Adipocyte (in vitro differentiated cells): ENCODE data around the gene RPS16.

Experiments
- DNase-seq: peaks from one replicate; pipeline ENCODE4 v3.0.0-alpha.2; 2015; ENCODE audit warnings: low read depth
- H3K27me3 ChIP-seq: replicated peaks from 2 replicates; pipeline ENCODE4 v1.7.0; 2013; ENCODE audit warnings: mild to moderate bottlenecking, low read length, moderate library complexity; ENCODE audit not compliant: control insufficient read depth, insufficient read depth
- H3K36me3 ChIP-seq: 2 replicates; pipeline ENCODE4 v1.7.0; 2013; ENCODE audit warnings: low read length, mild to moderate bottlenecking, moderate library complexity; ENCODE audit not compliant: control insufficient read depth, insufficient read depth, severe bottlenecking
- H3K4me1 ChIP-seq: 2 replicates; pipeline ENCODE4 v1.7.0; 2013; ENCODE audit warnings: mild to moderate bottlenecking, low read length, moderate library complexity; ENCODE audit not compliant: control insufficient read depth, insufficient read depth
- H3K4me3 ChIP-seq: 2 replicates; pipeline ENCODE4 v1.7.0; 2013; ENCODE audit warnings: mild to moderate bottlenecking, low read length, moderate library complexity
- H3K9ac ChIP-seq: 2 replicates; pipeline ENCODE4 v1.7.0; 2013; ENCODE audit warnings: mild to moderate bottlenecking, low read length, moderate library complexity
- H3K9me3 ChIP-seq: 2 replicates; pipeline ENCODE4 v1.7.0; 2013; ENCODE audit warnings: mild to moderate bottlenecking, low read length, moderate library complexity; ENCODE audit not compliant: control insufficient read depth

RPS16 gene

DNA sequence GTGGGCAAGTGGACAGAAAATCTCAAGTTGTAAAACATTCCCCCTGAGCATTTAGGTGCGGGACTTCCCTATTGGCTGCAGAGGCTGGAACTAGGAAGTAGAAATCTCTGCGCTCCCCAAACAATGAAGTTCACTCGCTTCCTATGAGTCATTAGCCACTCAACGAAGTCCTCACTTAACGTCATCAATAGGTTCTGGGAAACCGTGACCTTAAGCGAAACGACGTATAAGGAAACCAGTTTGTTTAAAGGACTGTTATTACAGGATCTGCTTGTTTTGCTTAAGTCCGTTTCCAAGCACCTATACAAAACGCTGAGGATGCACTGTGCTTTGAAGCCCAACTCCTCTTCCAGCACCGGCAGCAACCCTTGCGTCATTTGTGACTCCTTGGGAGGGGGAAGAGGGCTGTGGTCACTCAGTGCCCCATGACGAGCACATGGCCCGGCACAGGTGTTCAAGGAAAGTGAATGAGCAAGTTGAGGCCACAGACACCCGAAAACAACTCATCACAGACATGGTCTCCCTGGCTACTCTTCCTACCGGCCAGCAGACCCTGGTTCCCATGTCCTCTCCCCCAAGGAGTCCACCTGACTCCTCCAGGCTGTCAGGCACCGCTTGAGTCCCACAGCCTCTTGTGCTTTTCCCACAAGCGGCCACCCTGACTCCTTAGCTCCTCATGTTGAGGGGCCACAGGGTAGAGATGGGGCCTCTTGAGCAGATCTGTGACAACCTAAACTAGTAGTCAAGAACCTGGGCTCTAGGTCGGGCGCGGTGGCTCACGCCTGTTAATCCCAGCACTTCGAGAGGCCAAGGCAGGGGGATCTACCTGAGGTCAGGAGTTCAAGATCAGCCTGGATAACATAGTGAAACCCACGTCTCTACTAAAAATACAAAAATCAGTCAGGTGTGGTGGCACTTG is 4.8 kb downstream of the RPS16 start:
- Histone ChIP-seq H3K4me1 (peaks cover 26% of the 10 kb centered on the region), H3K4me3 (no peak overlapping the region), H3K27me3 (no peaks in the 10 kb centered on the region), H3K9me3 (no peaks in the 10 kb centered on the region), H3K36me3 (peaks cover 31% of the 10 kb centered on the region), H3K9ac (no peak overlapping the region)
- no peak for DNase-seq

DNA sequence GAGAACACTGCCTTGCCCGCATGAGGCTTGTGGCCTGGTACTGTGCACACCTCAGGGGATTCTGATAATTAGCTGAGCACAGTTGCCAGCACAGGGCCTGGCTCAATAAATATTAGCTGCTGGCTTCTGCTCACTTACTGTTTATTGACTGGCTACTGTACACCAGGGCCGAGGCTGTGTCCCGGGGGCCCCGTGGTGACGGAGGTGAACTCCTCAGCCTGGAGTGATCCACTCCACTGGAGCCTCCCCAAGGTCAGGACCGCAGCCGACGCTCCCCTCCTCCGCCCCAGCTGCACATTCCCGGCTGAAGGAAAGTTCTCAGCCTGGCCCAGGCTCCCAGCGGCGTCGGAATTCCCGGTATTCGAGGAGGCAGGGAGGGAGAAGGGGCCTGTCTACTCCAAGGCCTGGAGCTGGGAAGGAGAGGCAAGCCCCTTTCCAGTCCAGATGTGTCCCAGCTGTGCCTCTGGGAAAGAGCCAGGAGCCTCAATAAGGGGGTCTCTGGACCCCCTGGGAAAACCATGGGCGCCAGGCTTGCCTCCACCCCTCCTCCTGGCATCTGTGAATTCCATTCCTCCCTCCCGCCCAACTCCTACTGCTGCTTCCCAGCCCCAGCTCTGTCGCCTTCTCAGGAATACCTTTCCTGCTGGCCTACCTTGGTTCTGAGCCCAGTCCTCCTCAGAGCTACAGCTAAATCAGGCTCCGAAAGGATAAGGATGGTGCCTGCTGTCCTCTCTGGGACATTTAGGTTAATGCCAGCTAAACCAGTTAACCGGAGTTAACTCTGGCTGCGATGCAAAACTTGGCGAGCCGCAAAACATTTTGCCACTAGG is 7.3 kb downstream of the RPS16 start:
- H3K4me3 ChIP-seq = peak overlapping the region; percentile 42
- H3K9ac ChIP-seq = peak overlapping the region; percentile 66
- peak; percentile 90 for DNase-seq
- peaks cover 31% of the 10 kb centered on the region for H3K36me3 ChIP-seq
- peaks cover 14% of the 10 kb centered on the region for H3K4me1 ChIP-seq
- H3K9me3 ChIP-seq = no peaks in the 10 kb centered on the region
- no peaks in the 10 kb centered on the region for H3K27me3 ChIP-seq

DNA sequence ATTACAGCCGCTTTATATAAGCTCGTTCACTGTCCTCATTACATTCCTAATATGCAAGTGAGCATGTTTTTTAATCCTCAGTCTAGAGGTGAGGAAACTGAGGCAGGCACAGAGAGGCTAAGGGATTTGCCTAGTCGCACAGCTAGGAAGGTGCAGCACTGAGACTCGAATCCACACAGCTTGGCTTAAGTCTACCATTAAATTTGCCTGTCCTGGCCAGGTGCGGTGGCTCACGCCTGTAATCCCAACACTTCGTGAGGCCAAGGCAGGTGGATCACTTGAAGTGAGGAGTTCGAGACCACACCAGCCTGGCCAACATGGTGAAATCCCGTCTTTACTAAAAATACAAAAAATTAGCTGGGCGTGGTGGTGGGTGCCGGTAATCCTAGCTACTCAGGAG is 8.0 kb downstream of the RPS16 start:
- no peaks in the 10 kb centered on the region for H3K9me3 ChIP-seq
- no peak overlapping the region for H3K4me3 ChIP-seq
- H3K4me1 ChIP-seq = peaks cover 14% of the 10 kb centered on the region
- H3K27me3 ChIP-seq = no peaks in the 10 kb centered on the region
- no peak for DNase-seq
- peaks cover 27% of the 10 kb centered on the region for H3K36me3 ChIP-seq
- no peak overlapping the region for H3K9ac ChIP-seq

DNA sequence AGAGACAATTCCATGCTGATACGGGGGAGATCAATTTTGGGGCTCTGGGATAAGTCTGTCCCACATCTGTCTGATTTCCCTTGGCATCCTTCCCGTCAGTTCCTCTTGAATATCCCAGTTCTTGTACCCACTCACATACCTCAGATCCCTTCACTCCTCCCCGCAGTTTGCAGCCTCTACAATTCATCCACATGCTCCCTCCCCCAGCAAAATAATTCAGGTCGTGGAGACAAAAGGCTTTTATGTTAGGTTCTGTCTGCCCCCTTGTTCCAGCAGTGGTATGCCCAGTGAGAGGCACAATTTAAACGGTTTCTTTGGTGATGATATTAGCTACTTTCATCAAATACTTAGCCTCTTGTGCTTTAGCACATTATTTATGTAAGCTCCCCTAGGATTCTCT is 9.6 kb downstream of the RPS16 start:
- peaks cover 23% of the 10 kb centered on the region for H3K36me3 ChIP-seq
- no peak for DNase-seq
- no peaks in the 10 kb centered on the region for H3K9me3 ChIP-seq
- no peak overlapping the region for H3K9ac ChIP-seq
- peaks cover 14% of the 10 kb centered on the region for H3K4me1 ChIP-seq
- H3K4me3 ChIP-seq = no peak overlapping the region
- H3K27me3 ChIP-seq = no peaks in the 10 kb centered on the region

DNA sequence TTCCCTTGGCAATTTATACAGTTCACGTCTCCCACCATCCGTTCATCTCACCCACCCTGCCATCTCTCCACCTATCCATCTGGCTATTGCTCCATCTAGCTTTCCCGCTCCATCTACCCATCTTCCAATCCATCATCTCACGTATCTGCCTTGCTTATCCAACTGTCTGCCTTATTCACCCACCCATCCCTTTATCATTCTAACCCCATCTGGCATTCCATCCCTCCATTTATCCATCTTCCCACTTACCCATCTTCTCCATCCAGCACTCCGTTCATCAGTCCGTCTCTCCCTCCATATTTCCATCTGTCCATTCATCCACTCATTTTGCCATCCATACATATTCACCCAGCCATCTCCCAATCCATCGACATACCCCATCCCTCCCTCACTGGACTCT is 10.0 kb downstream of the RPS16 start:
- H3K27me3 ChIP-seq = no peaks in the 10 kb centered on the region
- H3K9me3 ChIP-seq = no peaks in the 10 kb centered on the region
- peaks cover 23% of the 10 kb centered on the region for H3K36me3 ChIP-seq
- no peak for DNase-seq
- H3K9ac ChIP-seq = no peak overlapping the region
- H3K4me3 ChIP-seq = no peak overlapping the region
- H3K4me1 ChIP-seq = peaks cover 14% of the 10 kb centered on the region

- Histone ChIP-seq H3K36me3 (peaks cover 30% of the 10 kb centered on the region), H3K9me3 (no peaks in the 10 kb centered on the region), H3K4me3 (no peak overlapping the region), H3K27me3 (no peaks in the 10 kb centered on the region), H3K4me1 (peaks cover 14% of the 10 kb centered on the region), H3K9ac (no peak overlapping the region)
- DNase-seq = no peak
Measured at GRCh38 chr19:39424934-39425333, 10.8 kb downstream of the RPS16 start.

DNA sequence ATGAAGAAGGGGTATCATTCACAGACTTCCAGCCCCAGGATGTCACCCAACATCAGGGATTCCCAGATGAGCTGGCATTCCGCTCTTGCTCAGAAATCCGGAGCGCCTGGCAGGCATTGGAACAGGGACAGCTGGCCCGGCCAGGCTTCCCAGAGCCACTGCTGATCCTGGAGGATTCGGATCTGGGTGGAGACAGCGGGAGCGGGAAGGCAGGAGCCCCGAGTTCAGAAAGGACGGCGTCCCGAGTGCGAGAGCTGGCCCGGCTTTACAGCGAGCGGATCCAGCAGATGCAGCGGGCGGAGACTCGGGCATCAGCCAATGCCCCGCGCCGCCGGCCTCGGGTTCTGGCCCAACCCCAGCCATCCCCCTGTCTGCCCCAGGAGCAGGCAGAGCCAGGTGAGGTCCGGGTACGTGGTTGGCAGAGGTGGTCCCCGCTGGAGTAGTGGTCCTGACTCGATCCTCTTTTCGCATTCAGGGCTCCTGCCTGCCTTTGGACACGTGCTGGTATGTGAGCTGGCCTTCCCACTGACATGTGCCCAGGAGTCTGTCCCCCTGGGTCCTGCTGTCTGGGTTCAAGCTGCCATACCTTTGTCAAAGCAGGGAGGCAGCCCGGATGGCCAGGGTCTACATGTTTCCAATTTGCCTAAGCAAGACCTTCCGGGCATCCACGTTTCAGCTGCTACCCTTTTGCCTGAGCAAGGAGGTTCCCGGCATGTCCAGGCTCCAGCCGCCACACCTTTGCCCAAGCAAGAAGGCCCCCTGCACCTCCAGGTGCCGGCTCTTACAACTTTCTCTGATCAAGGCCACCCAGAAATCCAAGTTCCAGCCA is 12.3 kb downstream of the RPS16 start:
- peaks cover 38% of the 10 kb centered on the region for H3K36me3 ChIP-seq
- no peak for DNase-seq
- no peaks in the 10 kb centered on the region for H3K27me3 ChIP-seq
- no peaks in the 10 kb centered on the region for H3K9me3 ChIP-seq
- no peak overlapping the region for H3K9ac ChIP-seq
- peaks cover 7% of the 10 kb centered on the region for H3K4me1 ChIP-seq
- H3K4me3 ChIP-seq = no peak overlapping the region

DNA sequence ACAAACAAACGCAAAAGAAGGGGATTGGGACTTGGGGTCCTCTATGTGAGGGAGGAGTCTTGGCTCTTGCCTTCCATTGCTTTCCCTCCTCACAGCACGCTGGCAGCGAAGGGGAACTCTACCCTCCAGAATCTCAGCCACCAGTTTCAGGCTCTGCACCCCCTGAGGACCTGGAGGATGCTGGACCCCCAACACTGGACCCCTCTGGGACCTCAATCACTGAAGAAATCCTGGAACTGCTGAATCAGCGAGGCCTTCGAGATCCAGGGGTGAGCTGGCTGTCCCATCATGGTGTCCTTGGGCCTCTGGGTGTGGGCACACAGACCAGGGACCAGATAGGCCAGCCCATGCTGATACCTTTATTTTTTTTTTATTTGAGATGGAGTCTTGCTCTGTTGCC is 13.7 kb downstream of the RPS16 start:
- no peaks in the 10 kb centered on the region for H3K27me3 ChIP-seq
- no peaks in the 10 kb centered on the region for H3K9me3 ChIP-seq
- H3K9ac ChIP-seq = no peak overlapping the region
- H3K36me3 ChIP-seq = peaks cover 39% of the 10 kb centered on the region
- no peak for DNase-seq
- no peak overlapping the region for H3K4me3 ChIP-seq
- no peaks in the 10 kb centered on the region for H3K4me1 ChIP-seq

DNA sequence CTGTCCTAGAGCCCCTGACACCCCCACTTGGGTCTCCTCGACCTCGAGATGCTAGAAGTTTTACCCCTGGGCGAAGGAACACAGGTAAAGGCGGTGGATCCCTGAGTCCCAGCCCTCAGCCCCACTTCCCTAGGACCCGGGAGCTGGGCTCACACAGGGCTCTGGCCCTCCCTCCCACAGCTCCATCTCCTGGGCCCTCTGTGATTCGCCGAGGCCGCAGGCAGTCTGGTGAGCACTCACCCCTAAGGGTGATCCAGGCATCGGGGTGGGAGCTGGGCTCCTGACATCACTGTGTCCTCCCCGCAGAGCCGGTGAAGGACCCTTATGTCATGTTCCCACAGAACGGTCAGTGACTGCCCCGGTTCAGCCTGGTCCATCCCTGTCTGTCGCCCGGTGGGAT is 15.0 kb downstream of the RPS16 start:
- Histone ChIP-seq H3K27me3 (no peaks in the 10 kb centered on the region), H3K36me3 (peaks cover 39% of the 10 kb centered on the region)

GRCh38 chr19:39419003-39419402 is 16.7 kb downstream of the RPS16 start:
- Histone ChIP-seq H3K36me3 (peaks cover 31% of the 10 kb centered on the region), H3K9ac (no peak overlapping the region), H3K9me3 (no peaks in the 10 kb centered on the region), H3K4me3 (no peak overlapping the region), H3K27me3 (no peaks in the 10 kb centered on the region), H3K4me1 (peaks cover 20% of the 10 kb centered on the region)
- DNase-seq = no peak

More for the DNA sequence above, 15.0 kb downstream of the RPS16 start:
- peaks cover 3% of the 10 kb centered on the region for H3K4me1 ChIP-seq
- H3K4me3 ChIP-seq = no peak overlapping the region
- DNase-seq = no peak
- no peaks in the 10 kb centered on the region for H3K9me3 ChIP-seq
- no peak overlapping the region for H3K9ac ChIP-seq
